Measurements from ENCODE around the gene HNRNPUL1. TPM values are rescaled to one million over a fixed set of nuclear protein-coding genes. Genes with fewer than 3 reads are reported as not detected.
A peak's percentile ranks its signal among the peaks of the same experiment; 100 is the strongest.
"Not testable (repeated sequence)": the region's sequence is repeated elsewhere in the genome, so short reads cannot be mapped to it uniquely, and the experiment has no call there.

The HNRNPUL1 gene
- polyA plus RNA-seq, 1 experiment, result 42.3 TPM

- ChIA-PET CTCF (no interaction called here), POLR2A (no interaction called here)
- Histone ChIP-seq H3K27ac (ENCODE audit: low read depth, low read length) (no peak overlapping the region), H3K9me3 (ENCODE audit: control insufficient read depth, insufficient read depth, low read length) (no peaks in the 10 kb centered on the region; the same call in 1 of the 2 replicates), H3K4me3 (ENCODE audit: low read depth, low read length) (no peak overlapping the region), H3K27me3 (ENCODE audit: control insufficient read depth, insufficient read depth, low read length) (no peaks in the 10 kb centered on the region)
- TF ChIP-seq, protein P1, sequence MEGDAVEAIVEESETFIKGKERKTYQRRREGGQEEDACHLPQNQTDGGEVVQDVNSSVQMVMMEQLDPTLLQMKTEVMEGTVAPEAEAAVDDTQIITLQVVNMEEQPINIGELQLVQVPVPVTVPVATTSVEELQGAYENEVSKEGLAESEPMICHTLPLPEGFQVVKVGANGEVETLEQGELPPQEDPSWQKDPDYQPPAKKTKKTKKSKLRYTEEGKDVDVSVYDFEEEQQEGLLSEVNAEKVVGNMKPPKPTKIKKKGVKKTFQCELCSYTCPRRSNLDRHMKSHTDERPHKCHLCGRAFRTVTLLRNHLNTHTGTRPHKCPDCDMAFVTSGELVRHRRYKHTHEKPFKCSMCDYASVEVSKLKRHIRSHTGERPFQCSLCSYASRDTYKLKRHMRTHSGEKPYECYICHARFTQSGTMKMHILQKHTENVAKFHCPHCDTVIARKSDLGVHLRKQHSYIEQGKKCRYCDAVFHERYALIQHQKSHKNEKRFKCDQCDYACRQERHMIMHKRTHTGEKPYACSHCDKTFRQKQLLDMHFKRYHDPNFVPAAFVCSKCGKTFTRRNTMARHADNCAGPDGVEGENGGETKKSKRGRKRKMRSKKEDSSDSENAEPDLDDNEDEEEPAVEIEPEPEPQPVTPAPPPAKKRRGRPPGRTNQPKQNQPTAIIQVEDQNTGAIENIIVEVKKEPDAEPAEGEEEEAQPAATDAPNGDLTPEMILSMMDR (IDR thresholded peaks at IDR 0.05; ENCODE audit: low read depth, low read length), result no peak
- DNase-seq (ENCODE audit: low read depth, low spot score), result no peak
These were observed 80.0 kb downstream of the HNRNPUL1 start for GRCh38 chr19:41344162-41344561.

- CTCF ChIA-PET, result interaction anchor here (0.6 to 1.0 kb wide), 3 partner anchors 16 to 548 kb away, joined by 3 to 7 read pairs (median 3); no protein-coding TSS in a partner anchor
- H3K4me3 ChIP-seq (ENCODE audit: low read depth, low read length); H3K27ac ChIP-seq (ENCODE audit: low read depth, low read length); H3K27me3 ChIP-seq (ENCODE audit: control insufficient read depth, insufficient read depth, low read length); DNase-seq (ENCODE audit: low read depth, low spot score); POLR2A ChIA-PET; H3K9me3 ChIP-seq (ENCODE audit: control insufficient read depth, insufficient read depth, low read length): not testable (repeated sequence)
These were observed 82.7 kb downstream of the HNRNPUL1 start for GRCh38 chr19:41346916-41347315.

GRCh38 chr19:41350735-41351338 is 86.7 kb downstream of the HNRNPUL1 start:
- ChIA-PET POLR2A (interaction anchor here (0.6 to 3.0 kb wide), 5 partner anchors 9 to 40 kb away, joined by 3 to 43 read pairs (median 4); no protein-coding TSS in a partner anchor), CTCF (interaction anchor here (2.8 kb wide), 1 partner anchor 29 kb away, joined by 14 read pairs; no protein-coding TSS in a partner anchor)
- no peaks in the 10 kb centered on the region; the same call in 1 of the 2 replicates for H3K9me3 ChIP-seq (ENCODE audit: control insufficient read depth, insufficient read depth, low read length)
- peak overlapping the region; percentile 91 for H3K4me3 ChIP-seq (ENCODE audit: low read depth, low read length)
- no peak overlapping the region for H3K27ac ChIP-seq (ENCODE audit: low read depth, low read length)
- H3K27me3 ChIP-seq (ENCODE audit: control insufficient read depth, insufficient read depth, low read length), result no peaks in the 10 kb centered on the region
- no peak for DNase-seq (ENCODE audit: low read depth, low spot score)
- TF ChIP-seq, protein P1 (IDR thresholded peaks at IDR 0.05; ENCODE audit: low read depth, low read length), result no peak

DNA sequence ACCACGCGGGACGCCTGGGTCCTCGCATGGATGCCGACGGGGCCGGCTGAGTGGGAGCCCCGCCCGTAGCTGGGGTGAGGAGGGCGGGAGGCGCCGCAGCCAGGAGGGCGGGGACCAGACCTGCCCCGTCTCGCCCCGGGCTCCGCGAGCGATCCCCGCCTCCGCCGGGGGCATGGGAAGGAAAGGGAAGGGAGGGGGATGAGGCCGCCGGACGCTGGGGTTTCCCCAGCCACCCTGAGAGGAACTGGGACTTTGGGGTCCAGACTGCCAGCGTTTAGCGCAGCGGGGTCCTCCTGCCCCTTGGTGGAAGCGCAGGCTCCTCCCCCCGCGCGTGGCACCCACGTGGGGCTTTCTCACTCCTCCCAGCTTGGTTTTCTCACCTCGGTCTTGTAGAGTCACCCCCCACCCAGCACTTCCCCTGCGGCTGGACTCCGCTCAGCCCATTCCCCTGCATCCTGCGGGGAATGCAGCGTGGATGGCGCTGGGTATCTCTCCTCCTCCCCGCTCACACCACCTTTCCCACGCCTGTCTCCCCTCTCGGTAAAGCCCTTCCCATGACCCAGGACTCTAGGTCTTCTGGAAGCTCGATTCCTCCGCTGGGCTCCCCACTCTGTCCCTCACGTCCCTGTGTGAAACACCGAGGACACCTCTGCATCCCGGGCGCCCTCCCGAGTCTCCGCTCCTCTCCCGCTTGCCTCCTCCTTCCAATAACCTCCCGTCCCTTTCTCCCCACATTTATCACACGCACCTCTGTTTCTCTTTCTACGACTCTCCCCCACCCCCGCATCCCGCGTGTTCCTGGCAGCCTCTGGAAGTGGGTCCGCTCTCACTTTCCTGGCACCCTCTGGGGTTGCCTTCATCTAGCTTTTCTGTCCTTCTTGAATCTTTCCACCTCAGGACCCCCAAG is 87.4 kb downstream of the HNRNPUL1 start:
- ChIA-PET POLR2A (interaction anchor here (0.6 to 3.0 kb wide), 7 partner anchors 14 to 53 kb away, joined by 3 to 43 read pairs (median 4); partner anchors contain the start of genes CCDC97 and TMEM91), CTCF (interaction anchor here (0.5 to 2.8 kb wide), 7 partner anchors 9 to 61 kb away, joined by 3 to 16 read pairs (median 4); partner anchors contain the start of gene B9D2)
- Histone ChIP-seq H3K27ac (ENCODE audit: low read depth, low read length) (peak overlapping the region; percentile 21), H3K27me3 (ENCODE audit: control insufficient read depth, insufficient read depth, low read length) (no peaks in the 10 kb centered on the region), H3K9me3 (ENCODE audit: control insufficient read depth, insufficient read depth, low read length) (no peaks in the 10 kb centered on the region; the same call in 1 of the 2 replicates), H3K4me3 (ENCODE audit: low read depth, low read length) (peak overlapping the region; percentile 91)
- TF ChIP-seq, protein P1 (IDR thresholded peaks at IDR 0.05; ENCODE audit: low read depth, low read length), result no peak
- no peak for DNase-seq (ENCODE audit: low read depth, low spot score)

DNA sequence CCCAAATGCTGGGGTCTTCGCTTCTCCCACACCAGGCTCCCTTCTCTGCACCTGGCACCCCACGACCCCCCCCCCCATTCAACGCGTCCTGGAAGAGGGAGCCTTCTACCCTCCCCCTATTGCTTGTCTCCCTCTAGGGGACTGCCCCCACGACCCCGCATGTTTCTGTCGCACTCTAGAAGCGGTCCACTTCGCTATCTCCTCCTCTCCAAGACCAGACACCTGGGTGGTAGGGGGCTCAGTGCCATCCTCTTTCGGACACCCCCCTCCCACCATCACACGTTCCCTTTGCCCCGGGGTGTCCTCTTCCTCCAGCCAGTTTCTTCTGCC is 88.1 kb downstream of the HNRNPUL1 start:
- CTCF ChIA-PET, result interaction anchor here (0.7 to 2.8 kb wide), 9 partner anchors 10 to 133 kb away, joined by 3 to 16 read pairs (median 4); partner anchors contain the start of gene B9D2
- Histone ChIP-seq H3K27me3 (ENCODE audit: control insufficient read depth, insufficient read depth, low read length) (no peaks in the 10 kb centered on the region), H3K4me3 (ENCODE audit: low read depth, low read length) (peak overlapping the region; percentile 91), H3K9me3 (ENCODE audit: control insufficient read depth, insufficient read depth, low read length) (no peaks in the 10 kb centered on the region; the same call in 1 of the 2 replicates), H3K27ac (ENCODE audit: low read depth, low read length) (no peak overlapping the region)
- no peak for DNase-seq (ENCODE audit: low read depth, low spot score)
- TF ChIP-seq, protein P1 (IDR thresholded peaks at IDR 0.05; ENCODE audit: low read depth, low read length), result no peak
- POLR2A ChIA-PET, result interaction anchor here (0.6 to 3.0 kb wide), 7 partner anchors 11 to 54 kb away, joined by 3 to 43 read pairs (median 6); partner anchors contain the start of genes B9D2, CCDC97 and TMEM91

All from AG04450 (cell line).